Neuronal stem cell (in vitro differentiated cells): ENCODE measurements around the gene CBFA2T2.

ENCODE experiments used
- DNase-seq: peaks from one replicate; pipeline ENCODE4 v3.0.0-alpha.2; 2013; ENCODE audit warnings: low spot score
- H2AFZ ChIP-seq: one replicate; pipeline ENCODE4 v1.6.1; 2013; ENCODE audit warnings: mild to moderate bottlenecking, low read length, inconsistent platforms
- H2AK5ac ChIP-seq: 2 replicates; pipeline ENCODE4 v1.6.1; 2013; ENCODE audit warnings: low read depth, mild to moderate bottlenecking, inconsistent platforms, low read length, moderate library complexity, mixed read lengths
- H2BK120ac ChIP-seq: 2 replicates; pipeline ENCODE4 v1.6.1; 2013; ENCODE audit warnings: low read depth, mild to moderate bottlenecking, inconsistent platforms, low read length, moderate library complexity, mixed read lengths
- H2BK12ac ChIP-seq: one replicate; pipeline ENCODE4 v1.6.1; 2013; ENCODE audit warnings: low read length, inconsistent platforms
- H2BK15ac ChIP-seq: 2 replicates; pipeline ENCODE4 v1.6.1; 2013; ENCODE audit warnings: mild to moderate bottlenecking, low read length, inconsistent platforms, mixed read lengths
- H2BK5ac ChIP-seq: one replicate; pipeline ENCODE4 v1.6.1; 2013; ENCODE audit warnings: inconsistent platforms, mild to moderate bottlenecking, low read length, moderate library complexity
- H3K14ac ChIP-seq: one replicate; pipeline ENCODE4 v1.6.1; 2013; ENCODE audit warnings: low read length, inconsistent platforms
- H3K18ac ChIP-seq: 2 replicates; pipeline ENCODE4 v1.6.1; 2013; ENCODE audit warnings: low read length, inconsistent platforms
- H3K23ac ChIP-seq: 2 replicates; pipeline ENCODE4 v1.6.1; 2013; ENCODE audit warnings: low read depth, mild to moderate bottlenecking, mixed read lengths, low read length, inconsistent platforms; ENCODE audit not compliant: poor library complexity
- H3K27ac ChIP-seq: replicated peaks from 3 replicates; pipeline ENCODE4 v1.5.1; 2013; ENCODE audit warnings: low read length, inconsistent platforms
- H3K27me3 ChIP-seq, 3 experiments: 2 replicates each; pipeline ENCODE4 v1.6.1; 2013; ENCODE audit warnings: low read length in 3 of 3, mild to moderate bottlenecking in 2 of 3, inconsistent platforms in 1 of 3, low read depth in 1 of 3, mixed read lengths in 1 of 3, moderate library complexity in 1 of 3; ENCODE audit not compliant: control insufficient read depth in 3 of 3, insufficient read depth in 3 of 3
- H3K36me3 ChIP-seq, 2 donors: replicated peaks in 1 of 2; 2 replicates each; pipeline ENCODE4 v1.6.1; 2013; ENCODE audit warnings: low read length in 2 of 2; ENCODE audit not compliant: control insufficient read depth in 2 of 2, insufficient read depth in 2 of 2
- H3K4ac ChIP-seq: 2 replicates; pipeline ENCODE4 v1.6.1; 2013; ENCODE audit warnings: inconsistent platforms, mild to moderate bottlenecking, low read length, moderate library complexity
- H3K4me1 ChIP-seq, 2 donors: 1 replicate in 1 of 2; 2 replicates in 1 of 2; pipeline ENCODE4 v1.6.1; 2013; ENCODE audit warnings: low read length in 2 of 2, low read depth in 1 of 2; ENCODE audit not compliant: control insufficient read depth in 2 of 2, insufficient read depth in 1 of 2
- H3K4me2 ChIP-seq: one replicate; pipeline ENCODE4 v1.6.1; 2013; ENCODE audit warnings: mild to moderate bottlenecking, low read length, inconsistent platforms; ENCODE audit not compliant: insufficient read depth, poor library complexity, severe bottlenecking
- H3K4me3 ChIP-seq, 2 donors: 2 replicates each; pipeline ENCODE4 v1.5.1; 2013; ENCODE audit warnings: low read length in 2 of 2, mild to moderate bottlenecking in 2 of 2, inconsistent platforms in 1 of 2, moderate library complexity in 1 of 2
- H3K79me1 ChIP-seq: one replicate; pipeline ENCODE4 v1.6.1; 2013; ENCODE audit warnings: low read depth, mild to moderate bottlenecking, inconsistent platforms, low read length, moderate library complexity
- H3K9ac ChIP-seq: one replicate; pipeline ENCODE4 v1.6.1; 2013; ENCODE audit warnings: mild to moderate bottlenecking, low read depth, low read length, inconsistent platforms; ENCODE audit not compliant: poor library complexity
- H3K9me3 ChIP-seq, 2 donors: replicated peaks in 1 of 2; 2 replicates each; pipeline versions ENCODE3 to v1.6.1; 2013; ENCODE audit warnings: low read length in 2 of 2, mild to moderate bottlenecking in 2 of 2, inconsistent platforms in 1 of 2, low read depth in 1 of 2, mixed read lengths in 1 of 2, moderate library complexity in 1 of 2; ENCODE audit not compliant: control insufficient read depth in 2 of 2, insufficient read depth in 1 of 2
- H4K8ac ChIP-seq: one replicate; pipeline ENCODE4 v1.6.1; 2013; ENCODE audit warnings: low read depth, mild to moderate bottlenecking, inconsistent platforms, low read length, moderate library complexity
- H4K91ac ChIP-seq: one replicate; pipeline ENCODE4 v1.6.1; 2013; ENCODE audit warnings: low read length, low read depth, mild to moderate bottlenecking, inconsistent platforms; ENCODE audit not compliant: poor library complexity
- WGBS, 2 donors: extraction: QIAGEN DNeasy Blood & Tissue Kit; methylation state at CpG; one replicate each; pipeline ENCODE4 v1.1.7; 2013; ENCODE audit warnings: missing lambda C conversion rate in 2 of 2, mixed read lengths in 1 of 2; ENCODE audit not compliant: insufficient read length in 2 of 2, insufficient replicate concordance in 1 of 2; ENCODE audit errors: extremely low coverage in 2 of 2; 5-methylcytosine and 5-hydroxymethylcytosine counted together

Gene CBFA2T2

DNA sequence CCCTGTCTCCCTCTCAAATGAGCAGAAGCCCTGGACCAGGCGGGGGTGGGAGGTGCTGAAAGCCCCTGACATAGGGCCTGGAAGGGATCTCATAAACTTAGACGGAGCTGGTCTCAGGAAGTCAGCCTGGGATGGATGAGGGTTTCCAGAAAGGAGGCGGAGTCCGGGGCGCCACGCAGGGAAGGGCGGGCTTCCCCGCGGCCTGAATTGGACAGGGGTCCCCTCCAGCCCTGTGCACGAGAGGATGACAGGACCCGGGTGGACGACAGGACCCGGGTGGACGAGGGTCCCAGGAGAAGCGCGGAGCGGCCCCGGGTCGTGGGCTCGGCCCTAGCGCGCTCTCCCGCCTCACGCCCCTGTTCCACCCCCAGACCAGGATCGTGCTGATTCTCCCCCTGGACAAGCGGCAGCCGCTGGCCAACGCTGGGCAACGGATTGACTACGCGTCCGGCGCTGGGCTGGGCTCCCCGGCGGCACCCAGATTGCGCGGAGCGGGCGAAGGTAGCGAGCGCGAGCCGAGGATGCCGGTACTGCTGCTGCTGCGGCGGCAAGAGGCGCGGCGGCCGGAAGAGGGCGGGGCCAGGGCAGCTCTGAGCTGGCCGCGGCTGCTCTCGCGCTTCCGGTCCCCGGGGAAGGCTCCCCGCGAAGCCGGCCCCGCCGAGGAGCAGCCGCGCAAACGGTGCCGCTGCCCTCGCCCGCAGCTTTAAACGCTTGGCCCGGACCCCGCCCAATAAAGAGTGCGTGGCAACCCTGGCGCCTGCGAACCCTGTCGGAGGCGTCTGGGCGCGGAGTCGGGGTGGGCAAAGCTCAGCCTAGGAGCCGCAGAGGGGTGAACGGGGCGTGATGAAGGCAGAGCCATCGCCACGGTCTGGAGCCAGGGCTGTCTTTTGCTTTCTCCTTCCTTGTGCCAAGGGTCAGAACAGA lies 173.5 kb downstream of the CBFA2T2 start:
- WGBS, 2 donors, result no CpG with 5 or more reads among the region's 84 CpGs

DNA sequence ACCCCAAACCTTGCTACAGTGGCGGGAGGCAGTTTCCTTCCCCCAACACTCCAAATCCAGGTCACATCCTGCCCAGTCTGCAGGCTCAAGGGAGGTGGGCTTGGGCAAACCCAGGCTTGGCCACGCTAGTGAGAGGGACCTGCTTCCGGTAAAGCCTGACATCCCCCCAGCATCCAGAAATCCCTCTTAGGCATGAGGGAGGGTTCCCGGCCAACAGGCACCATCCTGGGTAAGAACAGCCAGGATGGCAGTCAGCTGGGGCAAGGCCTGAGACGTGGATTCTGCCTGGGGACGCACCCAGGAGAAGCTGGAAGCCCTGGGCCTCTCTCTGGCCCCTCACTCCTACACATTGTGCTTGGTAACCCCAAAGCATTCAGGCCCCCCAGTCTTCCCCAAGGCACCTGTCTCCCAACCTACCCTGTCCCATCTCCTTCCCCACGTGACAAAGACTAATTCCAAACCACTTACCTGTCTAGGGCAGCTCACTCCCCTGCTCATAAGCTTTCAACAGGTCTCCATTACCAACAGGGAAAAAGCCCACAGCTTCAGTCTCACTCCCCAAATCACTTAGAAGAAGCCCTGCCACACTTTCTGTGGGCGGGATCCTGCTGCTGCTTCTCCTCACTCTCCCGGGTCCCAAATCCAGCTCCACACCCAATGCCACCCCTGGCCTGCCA lies 174.3 kb downstream of the CBFA2T2 start:
- H3K23ac ChIP-seq, result peak overlapping the region; percentile 99
- H3K4me1 ChIP-seq, result peaks cover 5 to 10% of the 10 kb centered on the region in 2 donors

More for the DNA sequence above, 173.5 kb downstream of the CBFA2T2 start:
- peak overlapping the region; percentile 91 for H2BK5ac ChIP-seq
- H3K79me1 ChIP-seq, result no peaks in the 10 kb centered on the region
- peak overlapping the region; percentile 100 for H3K18ac ChIP-seq
- H3K4me1 ChIP-seq, result peaks cover 5 to 10% of the 10 kb centered on the region in 2 donors
- H3K9ac ChIP-seq, result peak overlapping the region; percentile 99
- H4K8ac ChIP-seq, result peak overlapping the region; percentile 99
- H2AK5ac ChIP-seq, result peak overlapping the region; percentile 4
- H4K91ac ChIP-seq, result peak overlapping the region; percentile 9
- H3K23ac ChIP-seq, result peak overlapping the region; percentile 99
- H2BK120ac ChIP-seq, result no peak overlapping the region
- H3K27me3 ChIP-seq, result peaks cover 0 to 4% (median 0%) of the 10 kb centered on the region in 3 experiments
- no peak overlapping the region for H2BK12ac ChIP-seq
- peak overlapping the region; percentile 98 for H3K14ac ChIP-seq
- H3K27ac ChIP-seq, result peak overlapping the region; percentile 74
- peak overlapping the region; percentile 86 for H3K4ac ChIP-seq
- DNase-seq, result peak; percentile 69
- H2BK15ac ChIP-seq, result peak overlapping the region; percentile 77
- peak overlapping the region; percentile 86 for H3K4me2 ChIP-seq
- no peaks in the 10 kb centered on the region for H3K9me3 ChIP-seq
- H2AFZ ChIP-seq, result peak overlapping the region; percentile 85
- peaks cover 0 to 20% of the 10 kb centered on the region in 2 donors for H3K36me3 ChIP-seq
- H3K4me3 ChIP-seq, result peak overlapping the region; percentile 56 to 96

DNA sequence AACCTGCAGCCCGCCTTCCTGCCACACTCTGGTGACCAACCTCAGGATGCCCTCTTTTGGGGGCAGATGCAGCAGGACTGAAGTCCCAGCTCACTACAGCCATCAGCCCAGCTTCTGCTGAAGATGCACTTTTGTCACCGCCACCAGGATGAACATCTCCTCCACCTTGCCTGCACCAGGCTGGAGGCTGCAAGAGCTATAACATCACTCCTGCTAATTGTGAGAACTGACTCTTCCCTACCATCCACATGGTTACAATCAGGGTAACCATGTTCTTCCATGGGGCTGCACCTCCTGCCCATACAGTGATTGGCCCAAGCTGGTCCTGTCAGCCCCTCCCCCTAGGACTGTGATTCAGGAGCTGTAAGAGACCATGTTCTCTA lies 174.9 kb downstream of the CBFA2T2 start:
- Histone ChIP-seq H3K9ac (peak overlapping the region; percentile 73), H3K27me3 (peaks cover 0 to 4% (median 0%) of the 10 kb centered on the region in 3 experiments), H3K23ac (peak overlapping the region; percentile 27), H2AFZ (no peak overlapping the region), H3K18ac (no peak overlapping the region), H2AK5ac (peak overlapping the region; percentile 67), H2BK15ac (no peak overlapping the region), H4K8ac (peak overlapping the region; percentile 29), H2BK5ac (no peak overlapping the region), H3K14ac (no peak overlapping the region), H2BK120ac (peak overlapping the region; percentile 24), H3K4me1 (peaks cover 5 to 10% of the 10 kb centered on the region in 2 donors), H3K9me3 (no peaks in the 10 kb centered on the region), H3K4ac (no peak overlapping the region), H2BK12ac (no peak overlapping the region), H3K36me3 (peaks cover 2 to 21% of the 10 kb centered on the region in 2 donors), H3K79me1 (no peaks in the 10 kb centered on the region), H3K4me3 (peak overlapping the region in 1 of 2 donors; percentile 56), H3K27ac (no peak overlapping the region), H4K91ac (peak overlapping the region; percentile 33), H3K4me2 (no peak overlapping the region)
- DNase-seq, result no peak
- no CpG with 5 or more reads among the region's 2 CpGs for WGBS, 2 donors

More for the DNA sequence above, 174.3 kb downstream of the CBFA2T2 start:
- H3K18ac ChIP-seq, result peak overlapping the region; percentile 99
- H3K36me3 ChIP-seq, result peaks cover 2 to 20% of the 10 kb centered on the region in 2 donors
- H3K14ac ChIP-seq, result peak overlapping the region; percentile 98
- H2AFZ ChIP-seq, result peak overlapping the region; percentile 85
- H2BK120ac ChIP-seq, result peak overlapping the region; percentile 24
- peaks cover 0 to 4% (median 0%) of the 10 kb centered on the region in 3 experiments for H3K27me3 ChIP-seq
- peak overlapping the region; percentile 91 for H2BK5ac ChIP-seq
- H4K91ac ChIP-seq, result peak overlapping the region; percentile 33
- no peaks in the 10 kb centered on the region for H3K9me3 ChIP-seq
- H3K79me1 ChIP-seq, result no peaks in the 10 kb centered on the region
- no peak overlapping the region for H3K27ac ChIP-seq
- H2BK15ac ChIP-seq, result no peak overlapping the region
- H3K4ac ChIP-seq, result peak overlapping the region; percentile 86
- H3K4me3 ChIP-seq, result peak overlapping the region; percentile 56 to 96
- no CpG with 5 or more reads among the region's 9 CpGs for whole genome bisulfite sequencing, 2 donors
- DNase-seq, result no peak
- H3K4me2 ChIP-seq, result peak overlapping the region; percentile 86
- peak overlapping the region; percentile 99 for H4K8ac ChIP-seq
- H3K9ac ChIP-seq, result peak overlapping the region; percentile 93
- peak overlapping the region; percentile 67 for H2AK5ac ChIP-seq
- no peak overlapping the region for H2BK12ac ChIP-seq
